A673 (cell line): ENCODE data around the gene ALDH5A1. TPM values are rescaled to one million over a fixed set of nuclear protein-coding genes. Genes with fewer than 3 reads are reported as not detected.

Source experiments
- BruUV-seq: library from RNA; stranded (reverse); fragments of 400-500 nt; replicated peaks from 2 replicates; lab custom pipeline; 2021; lab: Mats Ljungman, UMichigan
- CTCF ChIA-PET: fragments of 300-600 bp; sonication (Branson Sonifier 250); formaldehyde crosslinking; loops from one replicate; lab custom pipeline; 2022; ENCODE audit warnings: antibody characterized with exemption; lab: Charles Lee
- POLR2A ChIA-PET: fragments of 300-600 bp; sonication (Branson Sonifier 250); formaldehyde crosslinking; loops from one replicate; lab custom pipeline; 2022; ENCODE audit warnings: antibody characterized with exemption; ENCODE audit not compliant: low non-redundant PET; lab: Charles Lee
- DNase-seq: peaks from one replicate; pipeline ENCODE4 v3.0.0-alpha.2; 2015; ENCODE audit warnings: low spot score
- H3K27ac ChIP-seq: fragments of 200-600 bp; sonication (generic); 2 replicates; pipeline ENCODE4 v1.5.1; 2016; ENCODE audit warnings: mixed run types, low read depth, mild to moderate bottlenecking, mixed read lengths, antibody characterized with exemption, low read length; ENCODE audit not compliant: poor library complexity, severe bottlenecking
- H3K27me3 ChIP-seq: fragments of 200-600 bp; sonication (generic); replicated peaks from 2 replicates; pipeline ENCODE4 v1.6.1; 2017; ENCODE audit warnings: mixed run types, low read depth, mild to moderate bottlenecking, mixed read lengths, antibody characterized with exemption, low read length; ENCODE audit not compliant: insufficient read depth, poor library complexity
- H3K36me3 ChIP-seq: fragments of 200-600 bp; sonication (generic); 2 replicates; pipeline ENCODE4 v1.6.1; 2016; ENCODE audit warnings: mixed run types, mild to moderate bottlenecking, mixed read lengths, antibody characterized with exemption, low read length; ENCODE audit not compliant: insufficient read depth, poor library complexity, severe bottlenecking
- H3K4me1 ChIP-seq: fragments of 200-600 bp; sonication (generic); 2 replicates; pipeline ENCODE4 v1.6.1; 2017; ENCODE audit warnings: mixed run types, mild to moderate bottlenecking, mixed read lengths, antibody characterized with exemption, low read length; ENCODE audit not compliant: insufficient read depth, poor library complexity, severe bottlenecking
- H3K4me3 ChIP-seq: fragments of 200-600 bp; sonication (generic); 2 replicates; pipeline ENCODE4 v1.5.1; 2016; ENCODE audit warnings: low read depth, mixed run types, mild to moderate bottlenecking, mixed read lengths, low read length; ENCODE audit not compliant: poor library complexity, severe bottlenecking
- H3K9me3 ChIP-seq: fragments of 200-600 bp; sonication (generic); 2 replicates; pipeline ENCODE4 v1.6.1; 2016; ENCODE audit warnings: mixed run types, low read depth, mild to moderate bottlenecking, mixed read lengths, antibody characterized with exemption, low read length; ENCODE audit not compliant: poor library complexity, severe bottlenecking
- CTCF ChIP-seq: fragments of 300-800, 200-600 bp; sonication (generic); conservative IDR thresholded peaks from 2 replicates; pipeline ENCODE4 v1.5.1; 2017; ENCODE audit warnings: low read depth, mild to moderate bottlenecking, antibody characterized with exemption, low read length, moderate library complexity, mixed read lengths
- EZH2 ChIP-seq: fragments of 200-600 bp; sonication (generic); IDR thresholded peaks from 2 replicates; pipeline ENCODE4 v1.6.1; 2017; ENCODE audit warnings: borderline replicate concordance, low read depth, mild to moderate bottlenecking, mixed read lengths, antibody characterized with exemption, low read length; ENCODE audit not compliant: poor library complexity, severe bottlenecking
- intact Hi-C: fragments of 100-400 bp; cut with micrococcal nuclease; formaldehyde crosslinking; loops from one replicate; pipeline ENCODE4 v1.10.0; 2022; ENCODE audit not compliant: unreplicated experiment
- total RNA-seq: library from RNA; stranded (reverse); gene quantifications from 2 replicates; pipeline ENCODE4 v1.2.3, GENCODE V29; 2021

ALDH5A1 gene
- total RNA-seq, 1 experiment from 2014 or later: 4.1 TPM

GRCh38 chr6:24476631-24477030 is 18.1 kb upstream of the ALDH5A1 start:
- no peaks in the 10 kb centered on the region for H3K4me1 ChIP-seq
- H3K27ac ChIP-seq: no peak overlapping the region
- no peaks in the 10 kb centered on the region for H3K9me3 ChIP-seq
- intact Hi-C loops: no loop called here
- H3K4me3 ChIP-seq: no peak overlapping the region
- H3K36me3 ChIP-seq: no peaks in the 10 kb centered on the region
- no peak for DNase-seq
- ChIA-PET POLR2A (no interaction called here), CTCF (no interaction called here)
- H3K27me3 ChIP-seq: no peaks in the 10 kb centered on the region
- TF ChIP-seq EZH2 (no peak), CTCF (no peak)
- no TSS peak for BruUV-seq

GRCh38 chr6:24477070-24477469 is 17.7 kb upstream of the ALDH5A1 start:
- CTCF ChIA-PET: no interaction called here

GRCh38 chr6:24478903-24479302 is 15.9 kb upstream of the ALDH5A1 start:
- H3K4me3 ChIP-seq: no peak overlapping the region
- DNase-seq: no peak
- POLR2A ChIA-PET: no interaction called here
- no peaks in the 10 kb centered on the region for H3K4me1 ChIP-seq
- H3K27ac ChIP-seq: no peak overlapping the region
- TF ChIP-seq EZH2 (no peak), CTCF (no peak)
- intact Hi-C loops: no loop called here
- H3K9me3 ChIP-seq: no peaks in the 10 kb centered on the region
- H3K36me3 ChIP-seq: no peaks in the 10 kb centered on the region
- BruUV-seq: no TSS peak
- H3K27me3 ChIP-seq: no peaks in the 10 kb centered on the region
- CTCF ChIA-PET: no interaction called here

More at GRCh38 chr6:24477070-24477469, 17.7 kb upstream of the ALDH5A1 start:
- H3K4me1 ChIP-seq: no peaks in the 10 kb centered on the region
- DNase-seq: no peak
- POLR2A ChIA-PET: no interaction called here
- H3K9me3 ChIP-seq: no peaks in the 10 kb centered on the region
- BruUV-seq: no TSS peak
- H3K4me3 ChIP-seq: no peak overlapping the region
- TF ChIP-seq EZH2 (no peak), CTCF (no peak)
- H3K27me3 ChIP-seq: no peaks in the 10 kb centered on the region
- intact Hi-C loops: no loop called here
- no peaks in the 10 kb centered on the region for H3K36me3 ChIP-seq
- no peak overlapping the region for H3K27ac ChIP-seq
